Posterior vena cava (tissue), 2 donors: ENCODE measurements around the gene KRTAP10-12. TPM values are rescaled to one million over a fixed set of nuclear protein-coding genes. Genes with fewer than 3 reads are reported as not detected.

ENCODE experiments used
- DNase-seq: peaks from one replicate; pipeline ENCODE4 v3.0.0-alpha.2; 2020; ENCODE audit warnings: low spot score
- intact Hi-C, 2 donors: fragments of 100-400 bp; cut with DNase I; formaldehyde crosslinking; loops; one replicate each; pipeline versions ENCODE4 v1.14.1 to v1.14.2; 2022 to 2023
- total RNA-seq, 2 donors: library from RNA; stranded (reverse); fragmentation: NEBNext Ultra II Directional; extraction: Animal tissue kit (Norgen Biotek cat#: 25700); gene quantifications; one replicate each; pipeline ENCODE4 v1.2.1, GENCODE V29; 2021
- donor health status: DM: yes; HTN: yes; CAD: no.
- donor health status: DM: yes; HTN: yes; CAD: no.

Gene KRTAP10-12
- total RNA-seq, 2 donors from 2014 or later = not detected

DNA sequence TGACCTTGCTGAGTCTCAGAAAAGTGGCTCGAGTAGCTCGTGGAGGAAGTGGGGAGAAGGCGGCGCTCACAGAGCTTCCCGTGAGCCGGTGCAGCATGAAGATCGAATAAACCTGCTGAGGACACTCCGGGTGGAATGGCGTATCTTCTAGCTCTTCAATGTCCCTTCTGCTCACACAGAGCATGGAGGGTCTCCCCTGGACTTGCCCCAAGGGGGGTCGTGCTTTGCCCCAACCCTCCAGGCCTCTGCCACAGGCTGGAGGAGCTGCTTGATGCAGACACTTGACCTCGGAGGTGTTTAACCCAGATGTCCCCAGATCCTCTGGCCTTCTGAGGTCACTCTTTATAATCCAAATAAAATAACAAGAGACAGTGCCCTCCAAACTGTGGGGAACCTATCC is 2.2 kb upstream of the KRTAP10-12 start:
- intact Hi-C loops = no loop called here
- no peak for DNase-seq

DNA sequence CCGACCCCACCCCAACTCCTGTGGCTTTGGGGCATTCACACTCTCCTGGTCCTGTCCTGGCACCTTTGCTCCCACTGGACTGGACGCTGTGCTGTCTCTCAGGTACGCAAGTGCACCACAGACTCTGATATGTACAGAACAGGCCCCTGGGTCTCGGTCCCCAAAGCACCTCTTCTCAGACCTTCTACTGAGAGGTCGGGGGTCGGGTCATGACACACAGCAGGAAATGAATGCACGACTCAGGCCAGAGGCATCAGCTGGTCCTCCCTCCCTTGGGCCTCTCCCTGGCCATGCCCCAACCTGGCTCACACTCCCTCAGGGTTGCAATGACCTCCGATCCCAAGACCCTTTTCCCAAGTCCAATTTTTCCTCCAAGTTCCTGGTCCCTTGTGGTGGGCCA is 1.8 kb upstream of the KRTAP10-12 start:
- intact Hi-C loops = no loop called here
- no peak for DNase-seq

DNA sequence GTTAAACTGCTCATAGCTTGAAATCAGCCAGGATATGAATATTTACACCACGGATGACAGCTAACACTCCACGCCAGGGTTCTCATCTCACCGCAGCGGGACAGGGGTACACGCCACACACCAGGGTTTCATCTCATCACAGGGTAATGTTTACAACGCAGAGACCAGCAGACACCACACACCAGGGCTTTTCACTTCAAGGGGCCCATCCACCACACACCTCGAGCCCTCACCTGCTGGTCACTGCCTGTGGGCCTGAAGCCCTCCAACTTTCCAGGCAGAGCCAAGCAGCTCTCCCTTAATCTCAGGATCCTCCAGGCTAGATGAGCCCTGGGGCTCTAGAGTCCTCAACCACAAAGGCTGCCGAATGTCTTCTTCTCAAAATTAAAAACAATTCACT is 1.3 kb upstream of the KRTAP10-12 start:
- intact Hi-C loops = no loop called here
- no peak for DNase-seq

DNA sequence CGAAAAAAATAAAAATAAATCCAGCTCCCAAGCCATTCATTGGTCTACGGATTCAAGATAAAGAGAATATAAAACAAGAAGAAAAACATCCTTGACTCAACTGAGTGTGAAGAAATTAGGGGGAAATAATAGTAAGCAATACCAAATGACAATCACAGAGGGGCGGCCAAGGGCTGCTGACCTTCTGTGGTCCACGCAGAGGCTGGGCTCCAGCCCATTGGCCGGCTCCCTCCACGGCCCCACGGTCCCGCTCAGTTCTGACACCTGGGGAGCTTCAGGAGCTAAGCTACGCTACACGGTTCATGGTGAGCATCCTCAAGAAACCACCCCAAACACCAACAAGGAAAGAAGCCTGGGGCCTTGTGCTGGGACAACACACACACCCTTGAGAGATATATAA is 400 bp upstream of the KRTAP10-12 start:
- intact Hi-C loops = no loop called here
- no peak for DNase-seq

DNA sequence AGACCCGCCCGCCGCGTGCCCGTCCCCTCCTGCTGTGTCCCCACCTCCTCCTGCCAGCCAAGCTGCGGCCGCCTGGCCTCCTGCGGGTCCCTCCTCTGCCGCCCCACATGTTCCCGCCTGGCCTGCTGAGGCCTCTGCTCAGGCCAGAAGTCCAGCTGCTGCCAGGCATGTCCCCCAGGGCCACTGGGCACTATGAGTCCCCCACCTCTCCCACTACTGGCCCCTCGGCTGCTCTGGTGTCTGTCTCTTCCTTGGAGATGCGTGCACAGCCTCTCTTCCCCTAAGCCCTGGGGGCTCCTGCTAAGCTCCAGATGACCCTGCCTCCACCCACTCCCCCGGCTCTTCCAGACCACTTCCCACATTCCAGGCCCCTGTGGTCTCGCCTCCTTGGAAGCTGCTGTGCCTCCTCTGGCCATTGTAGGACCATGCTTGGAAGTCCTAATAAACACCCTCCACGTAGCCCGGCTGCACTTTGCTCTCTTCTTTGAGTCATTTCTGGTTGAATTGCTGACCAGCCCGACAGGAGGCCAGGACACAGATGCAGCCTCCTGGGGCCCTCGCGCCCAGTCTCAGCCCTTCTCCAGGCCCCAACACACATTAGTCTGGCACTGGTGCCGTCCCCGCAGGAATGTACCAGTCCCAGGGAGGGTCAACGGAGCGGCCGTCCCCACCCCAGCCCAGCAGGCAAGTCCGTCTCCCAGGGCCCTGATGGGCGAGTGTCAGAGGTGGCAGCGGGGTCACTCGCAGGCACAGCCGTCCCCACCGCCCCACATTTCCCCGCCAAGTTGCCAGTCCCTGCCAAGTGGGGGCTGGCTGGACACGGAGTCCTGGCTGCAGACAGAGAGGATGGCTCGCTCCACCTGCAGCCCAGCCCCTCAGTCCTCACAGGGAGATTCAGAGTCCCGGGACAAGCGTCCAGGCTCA is 1.1 kb downstream of the KRTAP10-12 start:
- intact Hi-C loops = no loop called here
- DNase-seq = no peak

DNA sequence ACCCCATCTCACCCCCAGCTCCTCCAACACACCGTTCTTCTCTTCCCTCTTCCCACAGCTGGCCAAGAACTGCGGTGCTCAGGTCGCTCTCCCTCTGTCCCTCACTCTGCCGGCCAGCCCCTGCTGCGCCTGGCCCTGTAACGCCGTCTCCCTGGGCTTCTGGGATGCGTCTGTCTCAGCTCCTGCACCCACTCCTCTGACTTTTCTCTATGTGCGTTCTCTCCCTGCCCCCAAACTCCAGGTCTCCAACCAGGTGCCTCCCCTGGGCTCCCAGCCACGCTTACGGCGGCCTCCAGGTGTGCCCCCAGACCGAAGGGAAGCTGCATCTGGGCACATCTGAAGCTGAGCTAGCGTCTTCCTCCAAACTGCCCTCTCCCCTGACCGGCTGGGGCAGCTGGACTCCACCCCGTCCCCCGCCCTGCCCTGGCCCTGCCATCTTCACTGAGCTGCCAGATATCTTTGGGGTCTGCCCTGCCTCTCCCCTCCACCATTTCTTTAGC is 2.6 kb downstream of the KRTAP10-12 start:
- intact Hi-C loops = no loop called here
- DNase-seq = peak; percentile 63

DNA sequence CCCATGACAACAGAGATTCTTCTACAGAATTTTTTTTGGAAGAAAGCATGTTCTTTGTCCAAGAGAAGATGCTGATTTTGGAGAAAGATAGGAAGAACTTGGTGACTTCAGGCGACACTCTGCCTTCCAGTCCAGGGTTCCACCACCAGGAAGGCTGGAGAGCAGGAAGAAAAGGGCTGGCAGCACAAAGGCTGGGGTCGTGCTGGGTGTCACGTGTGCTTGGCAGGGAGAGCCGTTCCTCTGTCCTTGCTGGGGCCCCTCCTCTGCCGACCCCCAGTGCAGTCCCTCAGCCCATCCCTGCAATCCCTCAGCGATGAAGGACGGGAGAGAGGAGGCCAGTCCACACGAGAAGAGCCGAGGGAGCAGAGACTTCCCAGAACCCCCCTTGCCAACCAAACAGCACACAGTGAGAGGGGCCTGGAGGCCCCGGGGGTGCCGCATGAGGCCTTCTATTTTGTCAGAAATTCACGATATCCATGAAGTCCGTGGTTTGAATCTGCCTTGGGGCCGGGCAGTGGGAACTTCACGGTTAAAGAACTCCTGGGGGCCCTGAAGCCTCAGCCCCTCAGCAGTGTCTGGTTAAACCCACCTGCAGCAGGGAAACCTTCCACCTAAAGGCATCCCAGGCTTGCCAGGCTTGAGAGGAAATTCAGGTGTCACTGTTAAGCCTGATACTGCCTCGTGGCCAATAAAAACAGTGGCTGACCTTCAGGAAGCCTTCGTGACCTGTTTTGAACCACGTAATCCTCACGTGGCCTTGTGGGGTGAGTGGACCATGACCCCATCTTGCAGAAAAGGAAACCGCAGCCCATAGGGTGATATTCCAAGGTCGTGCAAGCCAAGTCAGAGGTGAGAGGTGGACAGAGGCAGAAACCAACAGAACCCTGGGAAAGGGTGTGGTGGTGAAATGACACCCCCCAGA is 3.4 kb downstream of the KRTAP10-12 start:
- peak; percentile 32 for DNase-seq
- intact Hi-C loops = no loop called here

DNA sequence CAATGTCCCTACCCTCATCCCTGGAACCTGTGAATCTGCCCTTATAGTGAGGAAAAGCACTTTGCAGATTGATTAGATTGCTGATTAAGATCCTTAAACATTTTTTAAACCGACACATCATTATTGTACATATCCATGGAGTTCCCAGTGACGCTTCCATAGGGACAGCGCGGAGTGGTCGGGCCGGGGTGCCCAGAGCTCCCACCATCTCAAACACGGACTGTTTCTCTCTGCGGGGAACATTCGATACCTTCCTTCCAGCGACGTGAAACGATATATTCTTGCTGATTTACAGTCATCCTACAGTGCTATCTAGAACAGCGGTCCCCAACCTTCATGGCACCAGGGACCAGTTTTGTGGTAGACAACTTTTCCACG is 4.0 kb downstream of the KRTAP10-12 start:
- intact Hi-C loops = no loop called here
- DNase-seq = no peak

DNA sequence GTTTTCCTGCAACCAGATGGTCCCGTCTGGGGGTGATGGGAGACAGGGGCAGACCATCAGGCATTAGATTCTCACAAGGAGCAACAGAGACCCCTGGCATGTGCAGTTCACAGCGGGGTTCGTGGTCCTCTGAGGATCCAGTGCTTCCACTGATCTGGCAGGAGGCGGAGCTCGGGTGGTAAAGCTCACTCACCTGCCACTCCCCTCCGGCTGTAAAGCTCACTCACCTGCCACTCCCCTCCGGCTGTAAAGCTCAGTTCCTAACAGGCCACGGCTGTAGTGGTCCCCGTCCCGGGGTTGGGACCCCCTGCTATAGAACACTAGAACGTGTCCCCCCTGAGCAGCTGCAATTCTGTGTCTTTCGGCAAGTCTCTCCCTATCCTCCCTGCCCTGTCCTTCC is 4.6 kb downstream of the KRTAP10-12 start:
- DNase-seq = peak; percentile 71
- intact Hi-C loops = no loop called here

DNA sequence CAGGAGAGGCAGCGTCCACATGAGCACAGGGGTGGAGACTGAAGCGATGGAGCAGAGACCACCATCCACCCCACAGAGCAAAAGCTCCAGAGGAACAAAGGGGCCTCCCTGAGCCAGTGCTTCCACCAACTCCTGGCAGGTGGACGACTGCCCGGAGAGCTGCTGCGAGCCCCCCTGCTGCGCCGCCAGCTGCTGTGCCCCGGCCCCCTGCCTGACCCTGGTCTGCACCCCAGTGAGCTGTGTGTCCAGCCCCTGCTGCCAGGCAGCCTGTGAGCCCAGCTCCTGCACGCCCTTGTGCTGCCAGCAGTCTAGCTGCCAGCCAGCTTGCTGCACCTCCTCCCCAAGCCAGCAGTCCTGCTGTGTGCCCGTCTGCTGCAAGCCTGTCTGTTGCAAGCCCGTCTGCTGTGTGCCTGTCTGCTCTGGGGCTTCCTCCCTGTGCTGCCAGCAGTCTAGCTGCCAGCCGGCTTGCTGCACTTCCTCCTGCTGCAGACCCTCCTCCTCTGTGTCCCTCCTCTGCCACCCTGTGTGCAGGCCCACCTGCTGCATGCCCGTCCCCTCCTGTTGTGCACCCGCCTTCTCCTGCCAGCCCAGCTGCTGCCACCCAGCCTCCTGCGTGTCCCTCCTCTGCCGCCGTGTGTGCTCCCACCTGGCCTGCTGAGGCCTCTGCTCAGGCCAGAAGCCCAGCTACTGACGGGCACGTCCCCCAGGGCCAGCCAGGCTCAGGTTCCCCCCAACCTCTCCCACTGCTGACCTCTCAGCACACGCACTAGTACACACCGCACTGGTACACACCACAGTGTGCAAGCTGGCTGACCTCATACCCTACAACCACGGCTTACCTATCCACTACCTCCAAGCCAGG is 5.4 kb downstream of the KRTAP10-12 start:
- DNase-seq = peak; percentile 74
- intact Hi-C loops = no loop called here

DNA sequence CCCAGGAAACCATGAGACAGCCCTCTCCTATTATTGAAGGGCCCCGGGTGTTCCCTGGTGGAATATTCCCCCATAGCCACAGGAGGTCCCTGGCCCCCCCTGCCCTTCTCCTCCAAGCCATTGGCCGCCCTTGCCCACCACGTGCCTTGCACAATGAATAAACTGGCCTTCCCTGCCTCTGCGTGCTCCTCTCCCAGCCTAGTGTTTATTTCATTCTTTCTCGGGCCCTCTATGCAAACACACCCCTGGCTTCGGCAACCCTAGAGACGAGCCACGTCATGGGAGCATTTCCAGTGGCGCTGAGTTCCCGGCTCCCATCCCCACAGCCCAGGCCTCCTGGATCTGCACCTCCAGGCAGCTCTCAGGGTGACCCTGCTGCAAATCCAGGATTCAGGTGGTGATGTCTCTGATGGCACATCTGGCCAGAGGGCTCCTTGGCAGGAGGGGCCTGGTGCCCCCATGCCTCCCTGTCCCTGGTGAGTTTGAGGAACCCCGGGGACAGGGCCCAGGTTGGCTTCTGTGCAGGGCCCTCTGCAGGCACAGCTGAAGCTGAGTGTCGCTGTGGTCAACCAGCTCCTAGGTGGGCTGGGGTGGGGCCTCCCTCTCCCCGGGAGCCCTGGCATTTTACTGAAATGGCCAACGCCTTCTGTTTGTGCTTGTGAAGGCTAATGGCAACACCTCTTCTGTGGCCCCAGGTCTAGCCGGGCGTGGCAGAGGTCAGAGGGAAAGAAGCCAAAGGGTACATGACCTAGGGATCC is 6.2 kb downstream of the KRTAP10-12 start:
- intact Hi-C loops = no loop called here
- DNase-seq = peak; percentile 60

DNA sequence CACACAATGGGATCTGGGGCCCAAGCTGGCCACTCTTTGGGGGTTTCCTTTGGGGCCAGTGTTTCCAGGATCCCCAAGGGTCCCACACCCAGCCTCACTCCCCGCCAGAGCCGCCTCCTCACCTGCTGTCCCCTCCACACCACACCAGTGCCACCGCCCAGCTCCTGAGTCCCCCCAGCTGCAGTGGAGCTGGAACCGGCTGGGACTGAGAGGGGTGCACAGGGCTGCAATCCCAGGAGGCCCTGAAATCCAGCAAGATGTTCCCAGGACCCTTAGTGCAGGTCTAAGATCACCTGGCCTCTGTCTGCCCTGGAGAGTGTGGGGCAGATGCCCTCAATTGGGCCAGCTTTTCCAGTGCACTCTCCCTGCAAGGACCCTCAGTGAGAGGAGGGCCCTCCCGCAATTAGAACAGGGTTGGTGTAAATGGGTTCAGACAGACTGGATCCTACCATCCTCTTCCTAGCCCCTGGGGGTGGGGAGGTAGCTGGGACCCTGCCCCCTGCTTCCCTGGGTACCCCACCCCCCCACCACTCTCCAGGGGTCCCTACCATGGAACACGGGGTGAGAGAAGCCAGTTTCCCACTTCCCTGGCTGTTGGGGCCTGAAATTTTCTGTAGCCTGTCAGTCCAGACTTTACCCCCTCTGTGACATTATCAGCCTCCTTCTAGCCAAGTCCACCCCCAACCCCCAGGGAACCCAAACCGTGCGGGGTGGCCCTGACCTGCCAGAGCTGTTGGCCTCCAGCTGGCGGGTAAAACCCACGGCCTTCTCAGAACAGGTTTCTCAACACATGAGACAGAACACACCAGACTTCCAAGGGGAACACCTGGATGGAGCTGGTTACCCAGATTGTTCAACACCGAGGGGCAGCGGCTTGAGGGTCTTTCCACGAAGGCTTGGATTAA is 7.0 kb downstream of the KRTAP10-12 start:
- intact Hi-C loops = no loop called here
- DNase-seq = peak; percentile 40

DNA sequence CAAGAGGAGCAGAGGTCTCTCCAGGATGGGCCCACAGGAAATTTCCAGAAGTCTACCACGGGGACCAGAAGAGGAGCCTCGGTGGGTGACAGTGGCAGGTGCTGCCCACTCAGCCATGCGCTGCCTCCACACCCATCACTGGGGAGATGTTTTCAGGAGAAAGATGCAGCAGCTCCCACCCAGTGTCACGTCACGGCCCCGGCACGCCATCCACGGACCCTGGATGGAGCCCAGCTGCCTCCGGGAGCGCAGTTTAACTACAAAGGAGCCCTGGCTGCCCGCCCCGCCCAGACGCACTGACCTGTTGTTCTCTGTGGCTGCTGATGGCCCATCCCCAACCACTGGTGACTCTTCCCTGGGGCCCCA is 7.6 kb downstream of the KRTAP10-12 start:
- DNase-seq = peak; percentile 35
- intact Hi-C loops = no loop called here

DNA sequence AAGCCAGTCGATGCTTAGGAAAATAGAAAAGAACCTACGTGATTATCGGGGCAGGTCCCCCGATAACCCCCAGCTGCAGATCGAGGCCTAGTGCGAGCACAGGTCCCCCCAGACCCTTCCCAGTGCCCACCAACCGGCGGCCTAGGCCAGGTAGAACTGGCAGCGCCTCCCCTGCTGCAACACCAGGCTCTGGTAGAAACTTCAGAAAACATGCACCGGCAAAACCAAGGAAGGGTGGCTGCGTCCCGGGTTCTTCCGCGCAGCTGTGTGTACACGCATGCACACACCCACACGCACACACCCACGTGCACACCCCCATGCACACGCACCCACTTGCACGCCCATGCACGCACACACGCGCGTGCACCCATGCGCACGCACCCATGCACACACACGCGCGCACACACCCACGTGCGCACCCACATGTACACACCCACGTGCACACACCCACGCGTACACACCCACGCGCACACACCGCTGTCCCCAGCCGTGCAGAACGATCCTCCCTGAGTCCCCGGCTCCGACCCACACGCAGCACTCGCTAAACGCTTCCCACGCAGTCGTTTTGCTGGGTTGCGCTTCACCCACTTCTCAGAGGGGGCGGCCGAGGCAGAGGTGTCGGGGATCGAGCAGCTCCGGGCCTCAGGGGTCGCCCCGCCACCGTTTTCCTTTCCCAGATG is 9.2 kb downstream of the KRTAP10-12 start:
- peak; percentile 76 for DNase-seq
- intact Hi-C loops = no loop called here

DNA sequence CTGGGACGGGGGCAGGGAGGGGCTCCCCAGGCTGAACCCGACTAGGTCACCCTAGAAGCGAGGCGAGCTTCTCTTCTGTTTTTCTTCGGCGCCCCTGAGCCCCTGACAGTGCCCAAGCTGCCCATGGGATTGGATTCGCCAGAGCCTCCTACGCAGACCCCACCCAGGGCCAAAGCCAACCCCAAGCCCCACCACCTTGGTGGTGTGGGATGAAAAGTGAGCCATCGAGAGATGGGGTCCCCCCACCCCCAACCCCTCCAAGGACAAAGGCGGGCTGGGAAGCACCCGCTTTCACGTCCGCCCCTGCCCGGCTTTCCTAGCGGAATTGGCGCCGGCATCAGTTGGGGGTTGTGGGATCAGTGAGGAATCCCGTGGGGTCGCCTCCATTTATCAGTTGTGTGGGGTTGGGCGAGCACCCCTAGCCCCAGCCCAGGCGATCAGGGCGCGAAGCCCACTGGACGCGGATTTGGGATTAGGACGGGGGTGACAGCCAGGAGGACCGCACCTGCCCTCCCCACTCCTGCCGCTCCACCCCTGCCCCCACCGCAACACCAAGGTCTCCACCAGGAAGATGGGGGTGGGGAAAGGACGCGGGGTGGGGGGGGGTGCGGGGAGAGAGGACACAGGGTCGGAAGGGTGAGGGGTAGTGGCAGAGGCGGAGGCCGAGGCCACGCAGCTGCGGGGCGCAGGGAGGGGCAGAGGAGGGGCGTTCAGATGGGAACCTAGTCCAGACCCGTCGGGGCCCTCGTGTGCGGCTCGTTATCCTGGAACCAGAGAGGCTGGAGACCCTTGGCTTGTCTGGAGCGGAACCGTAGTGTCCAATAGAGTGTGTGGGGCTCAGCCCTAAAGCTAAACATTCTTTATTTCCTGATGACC is 10.0 kb downstream of the KRTAP10-12 start:
- intact Hi-C loops = no loop called here
- DNase-seq = peak; percentile 64

DNA sequence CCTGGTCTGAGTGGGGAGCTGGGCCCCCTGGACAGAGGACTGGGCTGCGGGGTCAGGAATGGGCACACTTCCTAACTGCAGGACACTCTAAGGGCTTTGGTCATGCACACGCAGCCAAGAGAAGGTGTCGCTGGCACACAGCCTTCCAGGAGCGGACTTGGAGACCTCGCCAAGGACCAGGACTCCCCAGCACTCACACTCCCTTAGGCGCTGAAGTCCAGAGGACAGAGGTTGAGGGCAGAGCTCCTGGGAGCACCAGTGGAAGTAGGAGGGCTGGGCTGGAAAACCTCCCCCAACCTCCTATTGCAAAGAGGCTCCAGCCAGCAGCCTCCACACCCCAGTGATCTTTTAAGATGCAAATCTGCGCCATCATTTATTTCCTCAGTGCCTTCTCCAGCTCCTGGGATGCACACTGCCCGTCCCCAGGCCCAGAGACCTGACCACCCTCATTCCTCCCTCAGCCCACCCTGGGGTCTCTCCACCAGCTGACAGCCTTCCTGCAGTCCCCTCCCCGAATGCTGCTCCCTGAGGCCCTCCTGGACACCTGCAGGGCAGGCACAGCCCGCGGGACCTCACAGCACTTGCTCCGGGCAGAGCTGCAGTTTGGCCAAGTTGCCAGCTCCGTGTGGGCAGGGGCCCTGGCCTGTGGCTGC is 11.4 kb downstream of the KRTAP10-12 start:
- DNase-seq = peak; percentile 47
- intact Hi-C loops = no loop called here
